GM20431 (cell line): ENCODE data around the gene THSD4.

ENCODE experiments used
- in situ Hi-C: fragments of 300-500 bp; cut with MseI, MboI; formaldehyde crosslinking; loops from one replicate; pipeline ENCODE4 v1.15.0; 2020; ENCODE audit warnings: low sequenced_read_pairs; ENCODE audit not compliant: unreplicated experiment

THSD4 gene

GRCh38 chr15:71334873-71335272 is 219.6 kb downstream of the THSD4 start:
- in situ Hi-C loops, result no loop called here

GRCh38 chr15:71335591-71335990 is 220.3 kb downstream of the THSD4 start:
- in situ Hi-C loops, result no loop called here

- in situ Hi-C loops, result no loop called here
These were observed 221.4 kb downstream of the THSD4 start for GRCh38 chr15:71336671-71337070.

GRCh38 chr15:71337197-71337845 is 222.1 kb downstream of the THSD4 start:
- in situ Hi-C loops, result no loop called here

- in situ Hi-C loops, result no loop called here
These were observed 223.0 kb downstream of the THSD4 start for GRCh38 chr15:71338265-71338664.

GRCh38 chr15:71338827-71339542 is 223.7 kb downstream of the THSD4 start:
- in situ Hi-C loops, result no loop called here

GRCh38 chr15:71341811-71342550 is 226.7 kb downstream of the THSD4 start:
- in situ Hi-C loops, result no loop called here

GRCh38 chr15:71342658-71343057 is 227.4 kb downstream of the THSD4 start:
- in situ Hi-C loops, result no loop called here

- in situ Hi-C loops, result no loop called here
These were observed 229.0 kb downstream of the THSD4 start for GRCh38 chr15:71344316-71344715.

- in situ Hi-C loops, result no loop called here
These were observed 229.9 kb downstream of the THSD4 start for GRCh38 chr15:71345186-71345585.

- in situ Hi-C loops, result no loop called here
These were observed 231.2 kb downstream of the THSD4 start for GRCh38 chr15:71346464-71346863.

- in situ Hi-C loops, result no loop called here
These were observed 233.3 kb downstream of the THSD4 start for GRCh38 chr15:71348597-71348996.

GRCh38 chr15:71349336-71349735 is 234.1 kb downstream of the THSD4 start:
- in situ Hi-C loops, result no loop called here

- in situ Hi-C loops, result no loop called here
These were observed 234.7 kb downstream of the THSD4 start for GRCh38 chr15:71349736-71350526.

GRCh38 chr15:71350622-71351378 is 235.5 kb downstream of the THSD4 start:
- in situ Hi-C loops, result no loop called here

- in situ Hi-C loops, result no loop called here
These were observed 236.9 kb downstream of the THSD4 start for GRCh38 chr15:71352125-71352524.

- in situ Hi-C loops, result no loop called here
These were observed 237.5 kb downstream of the THSD4 start for GRCh38 chr15:71352765-71353164.

- in situ Hi-C loops, result no loop called here
These were observed 237.9 kb downstream of the THSD4 start for GRCh38 chr15:71353171-71353570.

GRCh38 chr15:71355268-71355667 is 240.0 kb downstream of the THSD4 start:
- in situ Hi-C loops, result no loop called here

- in situ Hi-C loops, result no loop called here
These were observed 242.1 kb downstream of the THSD4 start for GRCh38 chr15:71357321-71357732.
